DMS 273 (cell line): ENCODE data around the gene RNF4.
"Not testable (repeated sequence)": the region's sequence is repeated elsewhere in the genome, so short reads cannot be mapped to it uniquely, and the experiment has no call there.

Source experiments
- DNase-seq: peaks from one replicate; lab custom pipeline; 2025; ENCODE audit not compliant: unreplicated experiment; lab: John Stamatoyannopoulos, UW

RNF4 gene

DNA sequence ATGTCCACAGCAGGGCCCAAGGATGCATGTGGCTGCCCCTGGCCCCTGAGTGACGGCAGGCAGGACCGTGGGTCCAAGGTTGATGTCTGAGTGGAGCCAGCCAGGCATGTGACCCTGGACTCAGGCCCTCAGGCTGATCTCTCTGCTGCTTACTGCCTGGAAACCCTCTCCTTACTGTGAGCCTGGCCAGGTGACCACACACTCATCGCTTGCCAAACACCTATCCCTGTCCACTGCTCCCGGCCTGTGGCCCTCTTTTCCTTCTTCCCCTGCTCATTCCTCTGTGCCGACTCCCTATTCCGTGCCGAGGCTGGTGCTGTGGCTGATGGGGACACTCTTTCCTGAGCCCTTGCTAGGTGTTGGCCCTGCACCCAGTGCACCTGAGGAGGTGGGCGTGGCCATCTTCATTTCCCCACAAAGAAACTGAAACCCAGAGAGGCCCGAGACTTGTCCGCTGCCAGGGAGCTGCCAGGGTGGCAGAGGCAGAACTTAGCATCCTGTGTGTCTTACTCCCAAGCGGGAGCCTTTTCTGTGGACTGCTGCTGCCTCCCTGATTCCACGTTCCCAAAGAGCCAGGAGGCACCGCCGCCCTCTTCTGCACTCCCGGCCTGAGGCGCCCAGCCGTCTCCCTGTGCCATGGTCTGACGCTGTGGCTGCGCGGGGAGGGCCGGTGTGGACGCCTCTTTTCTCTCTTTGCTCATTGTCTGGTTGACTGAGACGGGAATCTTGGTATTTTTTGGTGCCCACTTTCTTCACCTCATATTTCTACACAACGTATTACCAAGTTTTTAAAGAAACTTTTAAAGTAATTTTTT, 11.2 kb upstream of the RNF4 start:
- DNase-seq, result no peak

DNA sequence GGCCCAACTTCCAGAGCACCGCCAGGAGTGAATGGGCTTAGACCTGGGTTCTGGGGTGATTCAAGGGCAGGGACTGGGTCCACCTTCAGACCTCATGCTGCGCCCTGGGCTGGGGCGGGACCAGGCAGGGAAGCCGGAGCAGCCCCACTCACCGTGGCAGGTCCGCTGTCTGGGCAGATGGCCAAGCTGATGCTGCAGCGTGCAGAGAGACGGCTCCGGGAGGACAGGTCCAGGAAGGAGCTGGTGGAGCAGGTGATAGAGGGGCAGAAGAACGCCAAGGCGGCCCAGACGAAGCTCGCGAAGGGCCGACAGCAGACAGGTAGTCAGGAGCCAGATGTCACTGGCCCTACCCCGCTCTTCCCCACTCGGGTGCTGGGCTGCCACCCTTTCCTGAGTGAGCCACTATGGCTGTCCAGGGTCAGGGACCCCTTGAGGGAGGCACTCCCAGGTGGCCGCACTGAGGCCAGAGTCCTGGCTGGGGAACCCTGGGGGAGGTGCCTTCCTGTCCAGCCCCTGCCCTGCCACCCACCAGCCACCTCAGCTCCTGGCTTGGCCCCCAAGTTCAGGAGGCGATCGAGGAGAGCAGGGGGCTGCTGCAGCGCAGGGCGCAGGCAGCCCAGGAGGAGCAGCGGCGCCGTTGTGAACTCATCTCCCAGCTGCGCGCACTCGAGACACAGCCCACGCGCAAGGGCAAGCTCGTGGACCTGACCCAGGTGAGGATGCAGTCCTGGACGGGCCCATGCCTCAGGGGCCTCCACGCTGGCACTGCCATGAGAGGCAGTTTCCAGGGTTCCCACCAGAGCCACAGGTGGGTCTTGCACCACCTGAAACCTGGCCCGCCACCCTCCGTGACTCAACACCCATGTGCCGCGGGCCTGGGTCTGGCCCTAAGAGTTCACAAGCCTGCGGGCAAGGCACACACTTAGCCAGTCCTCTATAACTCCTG, 10.1 kb upstream of the RNF4 start:
- no peak for DNase-seq

GRCh38 chr4:2459589-2460349, 9.1 kb upstream of the RNF4 start:
- no peak for DNase-seq

DNA sequence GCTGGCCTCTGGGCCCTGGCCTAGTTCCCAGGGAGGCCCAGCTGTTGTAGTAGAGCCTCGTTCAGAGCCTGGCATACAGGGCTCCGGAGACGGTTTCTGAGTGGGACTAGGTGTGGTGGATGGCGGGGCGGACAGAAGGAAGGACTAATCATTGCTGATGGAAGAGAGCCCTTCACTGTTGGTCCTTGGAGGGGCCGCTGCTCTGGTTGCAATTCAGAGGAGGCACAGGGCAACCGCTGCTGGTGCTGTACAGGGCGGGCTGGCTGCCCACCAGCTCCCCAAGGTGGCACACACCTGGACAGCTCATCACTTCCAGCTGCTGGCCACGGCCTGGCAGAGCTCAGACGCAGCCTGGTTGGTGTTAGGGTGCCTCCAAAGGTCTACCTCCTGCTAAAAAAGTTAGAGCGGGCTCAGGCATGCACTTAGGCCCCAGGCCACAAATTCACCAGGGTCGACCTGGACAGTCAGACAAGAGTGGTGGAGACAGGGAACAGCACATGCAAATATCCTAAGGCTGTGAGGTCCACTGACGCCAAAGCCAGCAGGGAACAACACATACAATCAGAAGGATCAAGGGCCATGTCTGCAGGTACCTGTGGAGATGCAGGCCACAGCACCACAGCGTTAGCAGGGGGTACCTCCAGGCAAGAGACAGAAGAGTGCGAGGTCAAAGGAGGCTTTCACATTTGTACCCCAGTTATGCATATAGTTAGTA, 7.5 kb upstream of the RNF4 start:
- no peak for DNase-seq

GRCh38 chr4:2462218-2462991, 6.5 kb upstream of the RNF4 start:
- peak; percentile 85 for DNase-seq

DNA sequence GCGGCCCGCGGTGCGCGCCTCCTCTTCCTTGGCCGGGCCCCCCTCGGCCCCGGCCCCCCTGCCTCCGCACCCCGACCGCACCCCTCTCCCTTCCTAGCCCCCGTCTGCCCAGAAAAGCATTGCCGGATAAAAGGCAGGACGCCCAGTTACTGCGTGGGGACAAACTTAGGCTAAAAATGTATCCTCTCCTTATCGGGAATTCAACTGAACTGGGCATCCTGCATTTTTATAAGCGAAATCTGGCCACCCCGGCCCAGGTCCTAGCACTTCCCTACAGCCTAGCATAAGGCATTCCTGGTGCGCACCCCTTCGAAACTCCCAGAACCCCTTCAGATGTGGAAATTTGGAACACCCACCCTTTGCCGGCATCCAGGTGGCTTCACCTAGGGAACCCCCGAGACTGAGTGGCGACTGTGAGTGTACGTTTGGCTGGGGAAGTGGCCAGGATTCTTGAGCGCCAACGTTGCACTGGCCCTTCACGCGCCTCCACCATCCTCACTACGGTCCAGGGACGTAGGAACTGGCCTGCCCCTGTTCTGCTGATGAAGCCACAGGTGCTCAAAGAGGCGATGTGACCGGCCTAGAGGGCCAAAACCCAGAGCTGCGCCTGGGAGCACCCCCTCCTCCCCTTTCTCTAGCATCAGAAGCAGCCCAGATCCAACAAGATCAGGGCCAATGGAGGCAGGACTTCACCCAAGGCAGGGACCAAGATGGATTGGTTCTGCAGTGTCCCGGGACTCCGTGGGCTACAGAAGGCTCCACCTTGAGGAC, 5.7 kb upstream of the RNF4 start:
- DNase-seq, result no peak

DNA sequence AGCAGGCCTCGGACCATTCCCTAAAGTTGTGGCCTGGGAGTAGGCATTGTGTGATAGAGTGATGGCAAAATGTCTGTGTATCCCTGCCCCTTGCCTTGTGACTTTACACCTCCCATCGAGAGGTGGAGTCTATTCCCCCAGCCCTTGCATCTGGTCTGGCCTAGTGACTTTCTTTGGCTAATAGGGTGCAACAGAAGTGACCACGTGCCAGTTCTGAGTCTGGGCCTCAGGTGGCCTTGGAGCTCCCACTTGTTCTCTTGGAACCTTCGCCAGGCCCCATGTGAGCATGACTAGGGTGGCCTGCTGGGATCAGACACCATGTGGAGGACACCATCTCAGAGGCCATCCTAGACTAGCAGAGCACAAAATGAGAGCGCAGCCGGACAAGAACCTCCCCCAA, 3.9 kb upstream of the RNF4 start:
- DNase-seq, result no peak

DNA sequence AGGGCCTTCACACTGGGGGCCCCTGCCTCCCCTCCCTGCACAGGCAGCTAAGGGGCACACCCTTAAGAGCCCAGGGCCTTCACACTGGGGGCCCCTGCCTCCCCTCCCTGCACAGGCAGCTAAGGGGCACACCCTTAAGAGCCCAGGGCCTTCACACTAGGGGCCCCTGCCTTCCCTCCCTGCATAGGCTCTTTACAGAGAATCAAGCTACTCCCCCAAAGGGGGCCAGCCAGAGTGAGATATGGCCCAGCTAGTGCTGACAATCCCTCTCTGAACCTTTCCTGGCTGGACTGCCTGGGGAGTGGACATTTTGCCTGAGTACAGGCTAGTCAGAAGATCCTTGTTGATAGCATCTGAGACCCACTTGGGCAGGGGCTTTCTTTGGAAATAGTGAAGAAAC, 3.4 kb upstream of the RNF4 start:
- DNase-seq, result not testable (repeated sequence)

DNA sequence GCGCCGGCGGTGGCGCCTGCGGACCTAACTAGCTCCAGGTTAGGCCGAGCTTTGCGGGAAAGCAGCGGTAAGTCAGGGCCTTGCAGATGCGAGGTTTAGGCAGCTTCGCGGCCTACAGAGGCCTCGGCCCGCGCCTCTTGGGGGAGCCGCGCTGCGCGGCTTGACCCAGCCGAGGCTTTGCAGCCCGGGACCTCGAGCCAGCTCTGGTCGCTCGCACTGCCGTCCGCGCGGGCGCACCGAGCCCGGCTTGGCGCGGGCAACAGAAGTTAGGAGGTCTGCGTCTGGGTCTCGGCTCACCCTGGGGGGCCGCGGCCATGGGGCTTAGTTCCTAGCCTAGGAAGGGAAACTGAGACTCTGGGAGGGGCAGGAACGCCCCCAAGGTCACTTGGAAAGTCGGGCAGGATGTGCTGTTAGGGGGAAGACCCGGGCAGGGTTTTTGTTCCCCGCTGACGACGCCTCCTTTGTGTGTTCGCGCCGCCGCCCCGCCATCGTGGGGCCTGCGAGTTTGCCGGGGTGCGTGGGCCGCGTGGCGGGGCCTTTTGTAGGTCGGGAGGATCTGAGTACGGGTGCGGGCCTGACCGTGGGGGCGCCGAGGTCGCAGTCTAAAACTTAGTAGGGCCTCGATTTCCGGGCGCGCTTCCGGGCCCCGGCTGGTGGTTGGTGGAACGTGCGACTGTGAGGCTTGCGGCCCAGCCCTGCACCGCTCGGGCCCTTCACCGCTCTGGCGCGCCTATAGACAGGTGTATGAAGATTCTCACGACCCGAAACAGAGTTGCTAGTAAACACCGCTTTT, 482 bp downstream of the RNF4 start:
- peak; percentile 67 for DNase-seq

DNA sequence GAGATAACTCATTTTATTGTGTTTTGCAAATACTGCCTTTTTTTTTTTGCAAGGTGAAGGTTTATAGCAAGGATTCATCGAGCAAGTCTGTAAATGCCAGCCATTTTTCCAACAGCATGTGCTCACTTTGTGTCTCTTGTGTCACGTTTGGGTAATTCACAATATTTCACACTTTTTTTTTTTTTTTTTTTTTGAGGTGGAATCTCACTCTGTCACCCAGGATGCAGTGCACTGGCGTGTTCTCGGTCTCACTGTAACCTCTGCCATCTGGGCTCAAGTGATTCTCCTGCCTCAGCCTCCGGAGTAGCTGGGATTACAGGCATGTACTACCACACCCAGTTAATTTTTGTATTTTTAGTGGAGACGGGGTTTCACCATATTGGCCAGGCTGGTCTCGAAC, 1.9 kb downstream of the RNF4 start:
- no peak for DNase-seq

- no peak for DNase-seq
Measured at GRCh38 chr4:2472187-2472586, 3.3 kb downstream of the RNF4 start.

DNA sequence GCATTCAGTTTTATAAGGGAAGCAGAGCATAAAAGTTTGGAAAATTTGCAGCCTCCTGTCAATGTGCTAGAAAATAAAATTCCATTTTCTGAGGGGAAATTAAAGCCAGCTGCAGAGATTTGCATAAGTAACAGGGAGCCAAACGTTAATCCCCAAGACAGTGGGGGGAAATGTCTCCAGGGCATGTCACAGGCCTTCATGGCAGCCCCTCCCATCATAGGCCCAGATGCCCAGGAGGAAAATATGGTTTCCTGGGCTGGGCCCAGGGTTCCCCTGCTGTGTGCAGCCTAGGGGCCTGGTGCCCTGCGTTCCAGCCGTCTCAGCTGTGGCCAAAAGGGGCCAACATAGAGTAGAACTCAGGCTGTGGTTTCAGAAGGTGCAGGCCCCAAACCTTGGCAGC, 9.3 kb downstream of the RNF4 start:
- DNase-seq, result no peak

DNA sequence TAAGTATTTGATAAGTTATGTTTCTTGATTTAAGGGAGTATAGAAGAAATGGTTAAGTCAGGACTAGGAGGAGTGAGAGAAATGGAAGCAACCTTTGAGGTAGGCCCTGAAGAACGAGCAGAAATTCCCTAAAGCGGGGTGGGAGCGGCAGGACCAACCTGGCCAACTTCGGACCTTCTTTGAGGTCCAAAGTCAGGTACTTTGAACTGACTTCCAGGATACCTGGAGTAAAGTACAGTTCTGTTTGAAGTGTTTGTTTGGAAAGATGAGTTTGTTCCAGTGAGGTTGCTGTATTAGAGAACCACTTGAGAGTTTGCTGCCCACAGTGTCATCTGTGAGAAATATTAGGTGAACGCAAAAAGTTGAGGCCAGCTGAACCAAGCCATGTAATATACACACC, 11.7 kb downstream of the RNF4 start:
- no peak for DNase-seq

DNA sequence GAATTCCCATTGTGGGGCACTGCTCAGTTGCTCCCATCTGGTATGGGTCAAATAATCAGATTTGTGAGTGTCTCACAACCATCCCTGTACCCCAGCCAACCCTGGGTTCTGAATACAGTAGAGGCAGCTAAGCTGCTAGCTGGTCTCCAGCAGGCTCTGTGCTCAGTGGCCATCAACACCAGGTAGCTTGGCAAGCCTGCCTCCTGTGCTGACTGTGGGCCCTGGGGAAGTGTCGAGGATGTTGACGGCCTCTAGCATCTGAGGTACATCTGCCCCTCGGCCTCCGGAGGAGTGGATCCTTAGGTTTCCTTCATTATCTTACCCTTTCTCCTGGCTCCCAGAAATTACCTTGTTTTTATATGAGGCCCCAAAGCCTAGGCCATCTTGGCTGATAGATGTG, 13.3 kb downstream of the RNF4 start:
- no peak for DNase-seq

DNA sequence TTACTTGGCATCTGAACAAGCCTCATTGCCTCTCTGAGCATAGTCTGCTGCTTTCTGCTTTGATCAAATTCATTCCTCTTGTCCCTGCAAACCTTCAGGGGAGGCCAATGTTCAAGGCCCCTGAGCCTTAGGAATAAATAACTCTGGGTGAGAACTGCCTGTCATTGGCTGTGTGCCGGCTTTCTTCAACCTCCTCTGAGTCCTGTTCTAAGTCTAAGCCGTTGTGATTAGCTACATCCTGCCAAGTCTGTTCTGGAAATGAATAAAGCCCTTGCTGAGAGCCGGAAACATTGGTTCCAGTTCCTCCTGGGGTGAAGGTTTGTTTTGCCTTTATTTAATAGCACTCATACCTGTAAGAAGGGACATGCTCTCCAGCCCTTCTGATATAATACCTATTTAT, 13.8 kb downstream of the RNF4 start:
- DNase-seq, result no peak

GRCh38 chr4:2483237-2483636, 14.3 kb downstream of the RNF4 start:
- no peak for DNase-seq

DNA sequence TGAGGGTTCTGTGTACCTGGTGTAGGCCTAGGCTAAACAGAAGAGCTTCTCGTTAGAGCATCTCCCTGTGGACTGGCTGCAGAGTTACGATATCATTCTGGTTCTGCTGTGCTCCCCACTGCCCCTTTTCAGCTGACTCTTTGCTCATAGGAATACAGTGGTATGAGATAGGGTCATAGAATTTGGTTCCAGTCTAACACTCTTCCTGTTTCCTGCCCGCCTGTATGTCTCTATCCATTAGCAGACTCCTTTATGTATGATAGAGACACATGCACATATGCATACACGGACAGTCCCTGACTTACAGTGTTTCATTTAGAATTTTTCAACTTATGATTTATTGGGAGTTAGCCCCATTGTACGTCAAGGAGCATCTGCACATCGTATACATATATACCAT, 15.3 kb downstream of the RNF4 start:
- DNase-seq, result no peak

GRCh38 chr4:2484993-2485392, 16.1 kb downstream of the RNF4 start:
- no peak for DNase-seq

DNA sequence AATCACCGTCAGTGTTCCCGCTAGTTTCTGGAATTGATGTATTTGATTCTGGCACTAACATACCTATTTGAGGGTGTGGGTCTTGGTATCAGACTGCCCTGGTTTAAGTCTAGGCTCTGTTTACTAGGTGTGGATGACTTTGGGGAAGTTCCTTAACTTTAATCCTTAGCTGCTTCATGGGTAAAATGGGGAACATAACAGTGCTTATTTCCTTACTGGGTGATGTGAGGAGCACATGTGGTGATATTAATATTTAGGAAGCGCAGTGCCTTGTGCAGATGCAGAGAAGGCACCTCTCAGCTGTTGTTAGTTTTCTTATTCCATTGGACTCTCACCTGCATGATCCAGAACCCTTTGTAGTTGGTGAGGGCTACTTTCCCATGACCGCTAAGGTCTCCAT, 17.1 kb downstream of the RNF4 start:
- no peak for DNase-seq
